Hepatocyte (in vitro differentiated cells): ENCODE data around the gene IQGAP2.

Experiments used
- CTCF ChIP-seq: fragments of 200-600 bp; sonication (generic); IDR thresholded peaks from 2 replicates; pipeline ENCODE4 v1.5.1; 2016; ENCODE audit warnings: antibody characterized with exemption, mild to moderate bottlenecking; ENCODE audit not compliant: poor library complexity
- EZH2 ChIP-seq: fragments of 200-600 bp; sonication (generic); IDR thresholded peaks from 2 replicates; pipeline ENCODE4 v1.6.1; 2016; ENCODE audit warnings: antibody characterized with exemption, mild to moderate bottlenecking, borderline replicate concordance
- EZH2phosphoT487 ChIP-seq: fragments of 200-600 bp; sonication (generic); IDR thresholded peaks from one replicate; pipeline ENCODE4 v1.6.1; 2018; ENCODE audit warnings: antibody characterized with exemption, mild to moderate bottlenecking, low read depth, moderate library complexity; ENCODE audit not compliant: unreplicated experiment, severe bottlenecking

GRCh38 chr5:76517334-76517733 lies 114.2 kb downstream of the IQGAP2 start:
- no peak for TF ChIP-seq CTCF
- no peak for TF ChIP-seq EZH2
- no peak for TF ChIP-seq EZH2phosphoT487
